ENCODE data around the gene NOM1.
"Not testable (repeated sequence)": the region's sequence is repeated elsewhere in the genome, so short reads cannot be mapped to it uniquely, and the experiment has no call there.

NOM1 gene, protein sequence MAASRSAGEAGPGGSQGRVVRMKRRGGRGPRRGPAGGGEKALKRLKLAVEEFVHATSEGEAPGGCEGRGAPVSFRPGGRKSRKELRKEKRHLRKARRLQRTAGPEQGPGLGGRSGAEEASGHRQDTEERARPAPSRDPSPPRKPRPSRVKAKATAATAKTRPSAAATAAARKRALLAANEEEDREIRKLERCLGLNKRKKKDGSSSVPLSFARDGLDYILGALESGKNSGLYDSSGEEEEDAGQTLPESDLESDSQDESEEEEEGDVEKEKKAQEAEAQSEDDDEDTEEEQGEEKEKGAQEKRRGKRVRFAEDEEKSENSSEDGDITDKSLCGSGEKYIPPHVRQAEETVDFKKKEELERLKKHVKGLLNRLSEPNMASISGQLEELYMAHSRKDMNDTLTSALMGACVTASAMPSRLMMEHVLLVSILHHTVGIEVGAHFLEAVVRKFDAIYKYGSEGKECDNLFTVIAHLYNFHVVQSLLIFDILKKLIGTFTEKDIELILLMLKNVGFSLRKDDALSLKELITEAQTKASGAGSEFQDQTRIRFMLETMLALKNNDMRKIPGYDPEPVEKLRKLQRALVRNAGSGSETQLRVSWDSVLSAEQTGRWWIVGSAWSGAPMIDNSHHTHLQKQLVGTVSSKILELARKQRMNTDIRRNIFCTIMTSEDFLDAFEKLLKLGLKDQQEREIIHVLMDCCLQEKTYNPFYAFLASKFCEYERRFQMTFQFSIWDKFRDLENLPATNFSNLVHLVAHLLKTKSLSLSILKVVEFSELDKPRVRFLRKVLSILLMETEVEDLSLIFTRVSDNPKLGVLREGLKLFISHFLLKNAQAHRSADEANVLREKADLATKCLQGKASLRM

DNA sequence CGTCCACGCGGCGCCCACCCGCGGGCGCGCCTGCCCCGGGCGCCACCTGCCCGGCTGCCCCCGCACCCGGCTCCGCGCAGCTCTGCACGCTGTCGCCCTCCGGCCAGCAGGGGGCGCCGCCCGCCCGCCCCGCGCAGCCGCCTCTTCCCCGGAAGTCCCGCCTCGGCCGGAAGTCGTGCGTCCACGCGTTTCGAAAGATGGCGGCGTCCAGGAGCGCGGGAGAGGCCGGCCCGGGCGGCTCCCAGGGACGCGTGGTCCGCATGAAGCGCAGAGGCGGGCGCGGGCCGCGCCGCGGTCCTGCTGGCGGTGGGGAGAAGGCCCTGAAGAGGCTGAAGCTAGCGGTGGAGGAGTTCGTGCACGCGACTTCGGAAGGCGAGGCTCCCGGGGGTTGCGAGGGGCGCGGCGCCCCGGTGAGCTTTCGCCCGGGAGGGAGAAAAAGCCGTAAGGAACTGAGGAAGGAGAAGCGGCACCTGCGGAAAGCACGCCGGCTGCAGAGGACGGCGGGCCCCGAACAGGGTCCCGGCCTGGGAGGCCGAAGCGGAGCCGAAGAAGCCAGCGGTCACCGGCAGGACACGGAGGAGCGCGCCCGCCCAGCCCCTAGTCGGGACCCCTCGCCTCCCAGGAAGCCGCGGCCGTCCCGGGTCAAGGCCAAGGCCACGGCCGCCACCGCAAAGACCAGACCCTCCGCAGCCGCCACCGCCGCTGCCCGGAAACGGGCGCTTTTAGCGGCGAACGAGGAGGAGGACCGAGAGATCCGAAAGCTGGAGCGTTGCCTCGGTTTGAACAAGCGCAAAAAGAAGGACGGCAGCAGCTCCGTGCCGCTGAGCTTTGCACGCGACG is at the start of gene NOM1:
Gene NOM1 (plus strand): TSS at position 172 of the 840 bp plus-strand sequence. CDS start 26 bp downstream, at position 198.
- peak; percentile 93 for DNase-seq (ENCODE audit: low read depth)

DNA sequence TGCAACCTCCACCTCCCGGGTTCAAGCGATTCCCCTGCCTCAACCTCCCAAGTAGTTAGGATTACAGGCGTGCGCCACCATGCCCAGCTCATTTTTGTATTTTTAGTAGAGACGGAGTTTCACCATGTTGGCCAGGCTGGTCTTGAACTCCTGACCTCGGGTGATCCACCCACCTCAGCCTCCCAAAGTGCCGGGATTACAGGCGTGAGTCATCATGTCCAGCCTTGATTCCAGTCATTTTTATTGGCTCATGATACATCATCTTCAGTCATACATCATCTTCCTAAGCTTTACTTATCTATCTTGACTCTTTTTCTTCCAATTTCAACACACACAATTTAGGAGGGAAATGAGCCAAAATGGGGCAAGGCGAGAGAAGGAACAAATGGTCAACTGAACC is 49.4 kb upstream of the NOM1 start:
- DNase-seq (ENCODE audit: low read depth): not testable (repeated sequence)

DNA sequence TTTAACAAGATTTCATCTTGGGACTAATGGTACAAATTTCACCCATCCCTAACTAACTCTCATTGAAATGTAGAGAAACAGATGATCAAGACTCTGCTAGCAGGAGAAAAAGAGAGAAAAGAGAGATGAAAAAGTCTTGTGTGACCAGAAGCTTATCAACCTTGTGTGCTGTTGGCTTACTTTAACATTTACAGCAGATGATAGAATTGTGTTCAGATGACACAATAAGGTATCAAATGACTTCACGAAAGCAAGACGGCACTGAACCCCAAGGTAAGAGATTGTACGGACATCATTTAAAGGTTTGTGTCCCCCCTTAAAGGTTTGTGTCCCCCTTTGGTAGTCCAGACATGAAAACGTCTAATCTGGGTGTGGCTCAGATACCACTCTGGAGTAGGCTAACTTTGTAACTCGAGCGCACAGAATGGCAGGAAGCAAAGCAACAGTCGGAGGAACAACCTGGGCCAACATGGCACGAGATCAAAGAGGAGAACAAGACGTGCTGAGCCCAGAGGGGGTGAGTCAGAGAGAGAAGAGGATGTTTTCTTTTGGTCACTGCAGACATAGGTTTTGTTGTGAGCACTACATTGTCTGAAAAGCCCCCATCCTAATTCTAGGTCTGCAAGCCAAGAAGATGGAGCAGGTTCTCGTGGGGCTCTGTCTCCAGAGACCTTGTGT is 46.1 kb upstream of the NOM1 start:
- no peak for DNase-seq (ENCODE audit: low read depth)

DNA sequence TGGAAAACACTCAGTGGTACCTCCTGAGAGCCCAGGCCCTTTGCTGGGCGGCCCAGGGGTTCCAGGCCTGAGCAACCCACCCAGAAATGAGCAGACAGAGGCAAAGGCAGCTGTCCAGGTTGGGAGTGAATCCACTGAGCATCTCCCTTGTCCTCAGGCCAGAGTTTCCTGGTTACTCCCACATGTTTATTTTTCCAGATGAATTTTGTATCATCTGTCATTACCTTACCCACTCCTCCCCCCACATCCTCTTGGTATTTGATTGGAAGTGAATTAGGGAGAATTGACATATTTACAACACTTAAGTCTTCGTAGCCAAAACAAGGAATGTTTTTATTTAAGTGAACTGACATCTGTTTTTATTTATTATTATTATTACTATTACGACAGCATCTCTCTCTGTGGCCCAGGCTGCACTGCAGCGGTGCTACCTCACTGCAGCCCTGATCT is 43.3 kb upstream of the NOM1 start:
- DNase-seq (ENCODE audit: low read depth): no peak

DNA sequence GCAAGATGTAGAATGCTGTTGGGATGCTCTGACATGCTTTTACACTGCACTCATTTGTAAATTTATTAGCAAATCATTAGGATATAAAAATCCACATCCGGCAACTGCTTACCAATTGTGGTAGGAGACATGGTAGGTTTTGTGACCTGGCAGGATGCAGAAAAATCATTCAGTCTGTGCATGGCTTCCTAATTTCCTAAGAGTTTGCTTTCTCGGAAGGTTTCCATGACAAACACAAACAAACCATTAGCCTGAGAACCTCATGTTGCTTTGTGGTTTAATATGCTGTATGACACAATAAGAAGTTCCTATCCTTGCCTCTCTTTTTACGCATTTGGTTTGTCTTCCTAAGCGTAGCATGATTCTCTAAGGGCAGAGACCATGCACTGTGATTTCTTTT is 41.9 kb upstream of the NOM1 start:
- DNase-seq (ENCODE audit: low read depth): no peak

DNA sequence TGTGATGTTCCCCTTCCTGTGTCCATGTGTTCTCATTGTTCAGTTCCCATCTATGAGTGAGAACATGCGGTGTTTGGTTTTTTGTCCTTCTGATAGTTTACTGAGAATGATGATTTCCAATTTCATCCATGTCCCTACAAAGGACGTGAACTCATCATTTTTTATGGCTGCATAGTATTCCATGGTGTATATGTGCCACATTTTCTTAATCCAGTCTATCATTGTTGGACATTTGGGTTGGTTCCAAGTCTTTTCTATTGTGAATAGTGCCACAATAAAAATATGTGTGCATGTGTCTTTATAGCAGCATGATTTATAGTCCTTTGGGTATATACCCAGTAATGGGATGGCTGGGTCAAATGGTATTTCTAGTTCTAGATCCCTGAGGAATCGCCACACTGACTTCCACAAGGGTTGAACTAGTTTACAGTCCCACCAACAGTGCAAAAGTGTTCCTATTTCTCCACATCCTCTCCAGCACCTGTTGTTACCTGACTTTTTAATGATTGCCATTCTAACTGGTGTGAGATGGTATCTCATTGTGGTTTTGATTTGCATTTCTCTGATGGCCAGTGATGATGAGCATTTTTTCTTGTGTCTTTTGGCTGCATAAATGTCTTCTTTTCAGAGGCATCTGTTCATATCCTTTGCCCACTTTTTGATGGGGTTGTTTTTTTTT is 39.8 kb upstream of the NOM1 start:
- DNase-seq (ENCODE audit: low read depth): not testable (repeated sequence)

DNA sequence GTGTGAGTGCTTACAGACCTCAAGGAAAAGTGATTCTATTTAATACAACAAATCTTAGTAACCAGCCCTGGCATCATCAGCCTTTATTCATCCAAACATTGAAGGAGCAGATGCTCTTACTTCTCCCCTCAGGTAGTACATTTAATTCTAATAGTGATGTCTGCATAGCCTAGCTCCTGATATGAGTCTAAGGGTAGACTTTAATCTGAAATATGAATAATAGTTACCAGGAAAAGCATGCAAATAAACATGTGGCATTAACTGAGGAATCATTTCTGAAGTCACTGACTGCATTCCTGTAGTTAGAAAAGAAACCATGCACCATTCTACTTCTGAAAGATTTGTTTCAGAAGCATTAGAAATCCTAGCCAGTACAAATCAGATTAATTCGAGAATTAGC is 30.9 kb upstream of the NOM1 start:
- DNase-seq (ENCODE audit: low read depth): no peak

DNA sequence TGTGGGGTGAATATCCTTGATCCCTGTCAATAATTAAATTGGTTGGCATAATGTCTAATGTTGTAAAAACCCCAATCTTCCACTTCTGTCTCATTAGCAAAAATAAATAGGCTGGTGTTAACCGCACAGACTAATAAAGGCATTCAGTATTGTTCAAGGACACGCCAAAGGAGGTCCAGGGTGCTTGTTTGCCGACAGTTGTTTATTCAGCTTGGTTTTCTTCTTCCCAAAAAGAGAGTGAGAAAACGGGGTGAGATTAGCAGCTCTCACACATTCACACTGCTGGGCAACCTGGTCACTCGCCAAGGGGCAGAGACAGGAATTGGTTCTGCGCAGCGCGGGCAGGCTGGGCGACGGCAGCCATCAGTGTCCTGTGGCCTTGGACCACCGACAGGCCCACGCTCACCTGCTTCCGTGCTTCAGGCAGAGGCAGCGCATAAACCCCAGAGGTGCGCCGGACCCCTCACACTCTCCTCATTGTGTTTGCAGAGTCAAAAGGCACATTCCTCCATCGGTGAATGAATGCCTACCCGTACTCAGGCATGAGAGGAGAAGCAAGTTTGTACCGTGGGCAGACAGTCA is 30.3 kb upstream of the NOM1 start:
- DNase-seq (ENCODE audit: low read depth): no peak

DNA sequence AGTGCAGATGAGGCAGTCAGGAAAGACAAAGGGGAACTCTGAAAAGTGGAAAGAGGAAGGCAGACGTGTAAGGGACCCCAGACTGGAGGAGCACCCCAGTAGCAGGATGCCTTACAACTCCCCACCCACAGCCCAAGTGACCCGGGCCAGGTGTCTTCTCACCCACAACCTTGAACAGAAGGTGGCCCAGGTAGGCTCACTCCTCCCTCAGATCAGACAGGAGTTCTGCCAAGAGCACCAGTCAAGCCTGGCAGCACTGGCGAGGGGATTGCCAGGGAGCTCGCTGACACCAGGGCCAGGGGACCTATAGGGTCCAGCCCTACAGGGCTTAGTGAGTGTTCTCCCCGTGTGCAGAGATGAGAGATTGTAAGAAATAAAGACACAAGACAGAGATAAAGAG is 29.4 kb upstream of the NOM1 start:
- DNase-seq (ENCODE audit: low read depth): no peak

DNA sequence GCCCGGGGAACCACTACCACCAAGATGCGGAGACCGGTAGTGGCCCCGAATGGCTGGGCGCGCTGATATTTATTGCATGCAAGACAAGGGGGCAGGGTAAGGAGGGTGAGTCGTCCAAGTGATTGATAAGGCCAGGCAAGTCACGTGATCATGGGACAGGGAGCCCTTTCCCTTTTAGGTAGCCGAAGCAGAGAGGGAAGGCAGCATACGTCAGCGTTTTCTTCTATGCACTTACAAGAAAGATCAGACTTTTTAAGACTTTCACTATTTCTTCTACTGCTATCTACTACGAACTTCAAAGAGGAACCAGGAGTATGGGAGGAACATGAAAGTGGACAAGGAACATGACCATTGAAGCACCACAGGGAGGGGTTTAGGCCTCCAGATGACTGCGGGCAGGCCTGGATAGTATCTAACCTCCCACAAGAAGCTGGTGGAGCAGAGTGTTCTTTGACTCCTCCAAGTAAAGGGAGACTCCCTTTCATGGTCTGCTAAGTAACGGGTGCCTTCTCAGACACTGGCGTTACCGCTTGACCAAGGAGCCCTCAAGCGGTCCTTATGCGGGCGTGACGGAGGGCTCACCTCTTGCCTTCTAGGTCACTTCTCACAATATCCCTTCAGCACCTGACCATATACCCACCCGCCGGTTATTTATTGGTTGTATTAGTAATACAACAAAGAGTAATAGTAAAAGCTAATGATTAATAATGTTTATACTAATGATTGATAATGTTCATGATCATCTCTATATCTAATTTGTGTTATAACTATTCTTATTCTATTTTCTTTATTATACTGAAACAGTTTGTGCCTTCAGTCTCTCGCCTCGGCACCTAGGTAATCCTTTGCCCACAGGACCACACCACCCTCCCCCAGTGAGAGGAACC is 28.8 kb upstream of the NOM1 start:
- DNase-seq (ENCODE audit: low read depth): not testable (repeated sequence)

DNA sequence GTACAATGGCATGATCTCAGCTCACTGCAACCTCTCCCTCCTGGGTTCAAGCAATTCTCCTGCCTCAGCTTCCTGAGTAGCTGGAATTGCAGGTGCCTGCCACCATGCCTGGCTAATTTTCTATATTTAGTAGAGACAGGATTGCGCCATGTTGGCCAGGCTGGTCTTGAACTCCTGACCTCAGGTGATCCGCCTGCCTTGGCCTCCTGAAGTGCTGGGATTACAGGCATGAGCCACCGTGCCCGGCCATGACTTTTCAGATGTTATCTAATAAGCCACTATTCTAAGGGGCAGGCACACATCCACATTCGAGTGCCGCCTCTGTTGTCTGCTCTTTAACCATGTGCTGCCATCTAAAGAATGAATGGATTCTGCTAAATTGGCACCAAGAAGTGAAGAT is 27.2 kb upstream of the NOM1 start:
- not testable (repeated sequence) for DNase-seq (ENCODE audit: low read depth)

DNA sequence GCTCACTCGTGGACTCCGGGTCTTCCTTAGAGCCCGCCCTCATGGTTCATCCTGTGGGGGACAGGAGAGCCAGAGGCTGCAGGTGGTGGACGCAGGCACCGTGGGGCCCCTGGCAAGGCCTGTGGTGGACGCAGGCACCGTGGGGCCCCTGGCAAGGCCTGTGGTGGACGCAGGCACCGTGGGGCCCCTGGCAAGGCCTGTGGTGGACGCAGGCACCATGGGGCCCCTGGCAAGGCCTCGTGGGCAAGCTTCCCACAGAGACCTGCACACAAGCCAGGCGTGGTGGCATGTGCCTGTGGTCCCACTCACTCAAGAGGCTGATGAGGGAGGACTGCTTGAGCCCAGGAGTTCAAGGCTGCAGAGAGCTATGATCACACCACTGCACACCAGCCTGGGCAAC is 23.7 kb upstream of the NOM1 start:
- DNase-seq (ENCODE audit: low read depth): not testable (repeated sequence)

DNA sequence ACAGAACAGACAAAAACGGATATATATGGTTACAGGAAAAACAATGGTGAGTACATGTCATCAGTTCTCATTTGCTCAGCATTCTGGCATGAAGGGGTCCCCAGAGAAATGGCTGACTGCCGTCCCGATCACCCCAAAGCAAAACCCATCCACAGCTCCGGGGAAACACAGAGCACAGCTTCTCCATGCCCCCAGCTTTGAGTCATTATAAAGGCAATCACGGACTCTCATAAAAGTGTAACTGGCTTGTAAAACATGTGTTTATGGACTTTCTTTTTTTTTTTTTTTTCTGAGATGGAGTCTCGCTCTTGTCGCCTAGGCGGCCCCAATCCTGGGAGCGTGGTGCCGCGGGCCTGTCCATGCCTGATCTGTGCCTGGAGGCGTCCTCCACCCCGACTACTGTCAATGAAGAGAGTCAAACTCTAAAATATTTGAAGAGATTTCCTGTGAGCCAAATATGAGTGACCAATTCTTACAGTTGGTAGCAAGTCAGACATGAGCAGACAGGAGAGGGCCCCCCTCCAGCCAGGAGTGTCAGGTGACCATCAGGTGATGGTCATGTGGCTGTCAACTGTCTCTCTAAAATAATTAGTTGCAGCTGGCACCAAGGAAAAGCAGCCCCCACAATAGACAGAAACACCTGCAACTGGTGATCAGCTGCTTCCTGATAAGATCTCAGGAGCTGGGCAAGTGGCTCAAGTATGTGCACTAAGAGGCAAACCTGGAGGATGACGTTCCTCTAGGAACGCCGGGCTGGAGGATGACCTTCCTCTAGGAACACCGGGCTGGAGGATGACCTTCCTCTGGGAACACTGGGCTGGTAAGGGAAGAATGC is 21.7 kb upstream of the NOM1 start:
- DNase-seq (ENCODE audit: low read depth): no peak

DNA sequence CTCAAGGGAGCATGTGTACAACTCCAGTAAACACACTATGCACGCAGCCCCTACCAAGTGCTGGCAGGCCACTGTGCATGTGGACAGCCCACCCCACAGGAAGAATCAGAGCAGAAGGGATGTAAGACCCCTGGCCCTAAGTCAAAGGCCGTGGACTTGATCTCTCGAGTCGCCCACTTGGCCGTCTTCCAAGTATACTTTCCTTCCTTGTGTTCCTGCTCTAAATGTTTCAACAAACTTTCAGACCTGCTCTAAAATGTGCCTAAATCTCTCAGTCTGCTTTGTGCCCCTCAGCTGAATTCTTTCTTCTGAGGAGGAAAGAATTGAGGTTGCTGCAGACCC is 21.1 kb upstream of the NOM1 start:
- DNase-seq (ENCODE audit: low read depth): no peak

DNA sequence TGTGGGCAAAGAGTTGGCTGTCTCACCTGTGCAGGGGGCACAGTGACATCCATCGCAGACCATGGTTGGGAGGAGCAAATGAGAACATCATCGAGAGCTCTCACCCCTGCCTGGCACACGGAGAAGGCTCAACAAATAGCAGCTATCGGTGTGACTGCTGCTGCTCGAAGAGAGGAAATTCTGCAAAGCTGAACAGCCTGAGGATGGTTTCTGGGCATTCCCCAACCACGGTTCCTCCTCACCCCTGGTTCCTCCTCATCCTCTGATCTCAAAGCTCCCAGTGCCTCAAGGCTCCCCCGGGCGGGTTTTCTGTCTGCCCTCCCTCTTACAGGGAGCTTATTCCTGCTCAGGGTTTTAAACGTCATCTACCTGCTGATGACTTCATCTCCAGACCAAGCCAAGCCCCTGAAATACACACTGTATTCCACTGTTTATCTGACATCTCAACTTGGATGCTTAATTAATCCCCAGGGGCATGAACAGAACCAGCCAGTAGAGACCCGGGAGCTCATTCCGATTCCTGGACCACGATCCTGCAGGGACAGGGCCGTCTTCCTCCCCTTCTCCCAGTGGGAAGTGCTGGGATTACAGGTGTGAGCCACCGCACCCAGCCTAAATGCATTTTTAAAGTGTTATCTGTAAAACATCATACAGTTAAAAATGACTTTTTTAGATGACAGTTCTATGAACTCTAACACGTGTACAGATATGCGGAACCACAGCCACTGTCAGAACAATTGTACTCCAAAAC is 19.5 kb upstream of the NOM1 start:
- no peak for DNase-seq (ENCODE audit: low read depth)

DNA sequence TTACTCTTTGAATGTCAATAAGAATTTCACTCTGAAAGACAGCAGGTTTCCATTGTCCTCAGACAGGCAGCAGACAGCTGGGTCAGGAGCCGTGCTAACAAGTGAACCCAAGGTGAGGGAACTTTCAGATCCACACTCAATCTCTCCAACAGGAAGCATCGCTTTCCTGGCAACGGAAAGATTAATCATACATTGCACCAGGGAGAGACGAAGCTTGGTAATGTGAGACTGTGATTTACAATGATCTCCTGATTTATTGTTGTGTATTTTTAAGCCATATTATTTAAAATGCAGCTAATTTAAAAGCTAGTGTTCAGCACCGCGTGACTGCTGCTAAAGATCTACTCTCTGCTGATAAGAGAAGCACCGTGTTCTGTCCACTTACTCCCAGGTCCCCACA is 17.5 kb upstream of the NOM1 start:
- DNase-seq (ENCODE audit: low read depth): no peak

DNA sequence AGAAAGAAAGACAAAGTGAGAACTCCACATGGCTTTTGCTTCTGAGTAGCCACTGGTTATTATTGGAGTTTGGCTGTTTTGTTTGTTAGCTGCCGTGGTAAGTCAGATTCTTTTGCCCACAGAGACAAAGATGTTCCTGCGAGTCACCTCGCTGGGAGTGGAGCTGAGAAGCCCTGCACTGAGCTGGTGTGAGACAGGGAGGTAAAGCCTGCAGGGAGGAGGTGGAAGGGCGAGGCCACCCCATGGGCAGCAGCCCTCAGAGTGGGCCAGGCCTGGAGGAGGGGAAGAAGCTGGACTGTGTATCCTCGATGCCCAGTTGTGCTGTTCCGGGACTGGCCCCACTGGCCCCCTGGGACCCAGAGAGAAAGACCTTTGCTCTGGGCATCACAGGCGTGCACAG is 14.3 kb upstream of the NOM1 start:
- no peak for DNase-seq (ENCODE audit: low read depth)

DNA sequence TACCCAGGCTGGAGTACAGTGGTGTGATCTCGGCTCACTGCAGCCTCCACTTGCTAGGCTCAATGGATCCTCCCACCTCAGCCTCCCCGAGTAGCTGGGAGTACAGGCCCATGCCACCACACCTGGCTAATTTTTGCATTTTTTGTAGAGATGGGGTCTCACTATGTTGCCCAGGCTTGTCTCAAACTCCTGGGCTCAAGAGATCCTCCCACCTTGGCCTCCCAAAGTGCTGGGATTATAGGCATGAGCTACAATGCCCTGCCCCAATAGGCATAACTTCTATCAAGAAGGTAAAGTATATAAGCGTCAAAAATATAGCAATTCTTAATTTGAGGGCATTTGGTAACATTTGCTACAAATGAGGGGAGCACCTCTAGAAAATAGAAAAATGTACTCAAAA is 12.7 kb upstream of the NOM1 start:
- DNase-seq (ENCODE audit: low read depth): not testable (repeated sequence)
